ENCODE results near the gene GATA3.

Gene GATA3

GRCh38 chr10:8064436-8064835 is 9.9 kb downstream of the GATA3 start:
- DNase-seq (ENCODE audit: low spot score) = no peak

GRCh38 chr10:8065651-8066050 is 11.2 kb downstream of the GATA3 start:
- no peak for DNase-seq (ENCODE audit: low spot score)

- no peak for DNase-seq (ENCODE audit: low spot score)
Observed at GRCh38 chr10:8066124-8066523, 11.6 kb downstream of the GATA3 start.

GRCh38 chr10:8066797-8067196 is 12.3 kb downstream of the GATA3 start:
- no peak for DNase-seq (ENCODE audit: low spot score)

GRCh38 chr10:8069108-8069507 is 14.6 kb downstream of the GATA3 start:
- no peak for DNase-seq (ENCODE audit: low spot score)

- no peak for DNase-seq (ENCODE audit: low spot score)
Observed at GRCh38 chr10:8069627-8070026, 15.1 kb downstream of the GATA3 start.

- DNase-seq (ENCODE audit: low spot score) = no peak
Observed at GRCh38 chr10:8070440-8070839, 16.0 kb downstream of the GATA3 start.

GRCh38 chr10:8071006-8071405 is 16.5 kb downstream of the GATA3 start:
- DNase-seq (ENCODE audit: low spot score) = no peak

- DNase-seq (ENCODE audit: low spot score) = no peak
Observed at GRCh38 chr10:8071666-8072065, 17.2 kb downstream of the GATA3 start.

- no peak for DNase-seq (ENCODE audit: low spot score)
Observed at GRCh38 chr10:8072211-8072610, 17.7 kb downstream of the GATA3 start.

- no peak for DNase-seq (ENCODE audit: low spot score)
Observed at GRCh38 chr10:8073691-8074416, 19.4 kb downstream of the GATA3 start.

- DNase-seq (ENCODE audit: low spot score) = no peak
Observed at GRCh38 chr10:8074881-8075280, 20.4 kb downstream of the GATA3 start.

GRCh38 chr10:8075282-8076260 is 21.1 kb downstream of the GATA3 start:
- no peak for DNase-seq (ENCODE audit: low spot score)

- DNase-seq (ENCODE audit: low spot score) = no peak
Observed at GRCh38 chr10:8076933-8077332, 22.4 kb downstream of the GATA3 start.

- no peak for DNase-seq (ENCODE audit: low spot score)
Observed at GRCh38 chr10:8078027-8078426, 23.5 kb downstream of the GATA3 start.

- DNase-seq (ENCODE audit: low spot score) = no peak
Observed at GRCh38 chr10:8079126-8079525, 24.6 kb downstream of the GATA3 start.

- DNase-seq (ENCODE audit: low spot score) = no peak
Observed at GRCh38 chr10:8084799-8085198, 30.3 kb downstream of the GATA3 start.

- DNase-seq (ENCODE audit: low spot score) = no peak
Observed at GRCh38 chr10:8085251-8085650, 30.8 kb downstream of the GATA3 start.

- DNase-seq (ENCODE audit: low spot score) = no peak
Observed at GRCh38 chr10:8086315-8086714, 31.8 kb downstream of the GATA3 start.

- DNase-seq (ENCODE audit: low spot score) = no peak
Observed at GRCh38 chr10:8088504-8088903, 34.0 kb downstream of the GATA3 start.

GRCh38 chr10:8092428-8092827 is 37.9 kb downstream of the GATA3 start:
- DNase-seq (ENCODE audit: low spot score) = no peak

- DNase-seq (ENCODE audit: low spot score) = no peak
Observed at GRCh38 chr10:8095959-8096358, 41.5 kb downstream of the GATA3 start.

GRCh38 chr10:8096931-8097330 is 42.4 kb downstream of the GATA3 start:
- no peak for DNase-seq (ENCODE audit: low spot score)

Data from HuH-7 (cell line).